ENCODE data around the gene MSLN.
"Not testable (repeated sequence)": the region's sequence is repeated elsewhere in the genome, so short reads cannot be mapped to it uniquely, and the experiment has no call there.

Gene MSLN

GRCh38 chr16:770411-770810 is 9.9 kb downstream of the MSLN start:
- no peak for TF ChIP-seq TAF1 (IDR thresholded peaks at IDR 0.05; ENCODE audit: borderline replicate concordance, low read depth, low read length)
- no peak for TF ChIP-seq POLR2A (IDR thresholded peaks at IDR 0.05; ENCODE audit: low read depth, low read length)
- no peak for TF ChIP-seq POLR2AphosphoS5 (IDR thresholded peaks at IDR 0.05; ENCODE audit: low read depth, low read length)
- FAIRE-seq = no peak
- no peak for DNase-seq (ENCODE audit: insufficient read length)

- FAIRE-seq = no peak
- TF ChIP-seq TAF1 (IDR thresholded peaks at IDR 0.05; ENCODE audit: borderline replicate concordance, low read depth, low read length) (no peak), POLR2AphosphoS5 (IDR thresholded peaks at IDR 0.05; ENCODE audit: low read depth, low read length) (no peak), POLR2A (IDR thresholded peaks at IDR 0.05; ENCODE audit: low read depth, low read length) (no peak)
- no peak for DNase-seq (ENCODE audit: insufficient read length)
Measured at GRCh38 chr16:772959-773358, 12.4 kb downstream of the MSLN start.

GRCh38 chr16:774086-775001 is 13.8 kb downstream of the MSLN start:
- DNase-seq (ENCODE audit: insufficient read length) (no peak), FAIRE-seq (no peak)
- TF ChIP-seq POLR2A (IDR thresholded peaks at IDR 0.05; ENCODE audit: low read depth, low read length) (no peak), TAF1 (IDR thresholded peaks at IDR 0.05; ENCODE audit: borderline replicate concordance, low read depth, low read length) (no peak), POLR2AphosphoS5 (IDR thresholded peaks at IDR 0.05; ENCODE audit: low read depth, low read length) (no peak)

- no peak for TF ChIP-seq TAF1 (IDR thresholded peaks at IDR 0.05; ENCODE audit: borderline replicate concordance, low read depth, low read length)
- FAIRE-seq (no peak), DNase-seq (ENCODE audit: insufficient read length) (no peak)
Measured at GRCh38 chr16:775236-775796, 14.8 kb downstream of the MSLN start.

GRCh38 chr16:776298-776697 is 15.8 kb downstream of the MSLN start:
- FAIRE-seq; DNase-seq (ENCODE audit: insufficient read length): not testable (repeated sequence)

- FAIRE-seq = no peak
- TF ChIP-seq TAF1 (IDR thresholded peaks at IDR 0.05; ENCODE audit: borderline replicate concordance, low read depth, low read length) (no peak), POLR2AphosphoS5 (IDR thresholded peaks at IDR 0.05; ENCODE audit: low read depth, low read length) (no peak), POLR2A (IDR thresholded peaks at IDR 0.05; ENCODE audit: low read depth, low read length) (no peak)
- DNase-seq (ENCODE audit: insufficient read length) = no peak
Measured at GRCh38 chr16:776824-777223, 16.3 kb downstream of the MSLN start.

GRCh38 chr16:777826-778225 is 17.3 kb downstream of the MSLN start:
- TF ChIP-seq TAF1 (IDR thresholded peaks at IDR 0.05; ENCODE audit: borderline replicate concordance, low read depth, low read length) (no peak), POLR2AphosphoS5 (IDR thresholded peaks at IDR 0.05; ENCODE audit: low read depth, low read length) (no peak), POLR2A (IDR thresholded peaks at IDR 0.05; ENCODE audit: low read depth, low read length) (no peak)
- FAIRE-seq (no peak), DNase-seq (ENCODE audit: insufficient read length) (no peak)

- no peak for DNase-seq (ENCODE audit: insufficient read length)
- no peak for FAIRE-seq
- TF ChIP-seq TAF1 (IDR thresholded peaks at IDR 0.05; ENCODE audit: borderline replicate concordance, low read depth, low read length) (no peak), POLR2A (IDR thresholded peaks at IDR 0.05; ENCODE audit: low read depth, low read length) (no peak), POLR2AphosphoS5 (IDR thresholded peaks at IDR 0.05; ENCODE audit: low read depth, low read length) (no peak)
Measured at GRCh38 chr16:778447-778846, 17.9 kb downstream of the MSLN start.

GRCh38 chr16:778909-779527 is 18.5 kb downstream of the MSLN start:
- TF ChIP-seq TAF1 (IDR thresholded peaks at IDR 0.05; ENCODE audit: borderline replicate concordance, low read depth, low read length) = no peak
- no peak for TF ChIP-seq POLR2A (IDR thresholded peaks at IDR 0.05; ENCODE audit: low read depth, low read length)
- no peak for TF ChIP-seq POLR2AphosphoS5 (IDR thresholded peaks at IDR 0.05; ENCODE audit: low read depth, low read length)
- FAIRE-seq (no peak), DNase-seq (ENCODE audit: insufficient read length) (no peak)

- TF ChIP-seq POLR2A (IDR thresholded peaks at IDR 0.05; ENCODE audit: low read depth, low read length) (no peak), POLR2AphosphoS5 (IDR thresholded peaks at IDR 0.05; ENCODE audit: low read depth, low read length) (no peak)
- FAIRE-seq (no peak), DNase-seq (ENCODE audit: insufficient read length) (no peak)
Measured at GRCh38 chr16:779561-779960, 19.0 kb downstream of the MSLN start.

GRCh38 chr16:780296-780695 is 19.8 kb downstream of the MSLN start:
- no peak for DNase-seq (ENCODE audit: insufficient read length)
- TF ChIP-seq TAF1 (IDR thresholded peaks at IDR 0.05; ENCODE audit: borderline replicate concordance, low read depth, low read length) (no peak), POLR2AphosphoS5 (IDR thresholded peaks at IDR 0.05; ENCODE audit: low read depth, low read length) (no peak), POLR2A (IDR thresholded peaks at IDR 0.05; ENCODE audit: low read depth, low read length) (no peak)
- no peak for FAIRE-seq

Data from GM12892 (cell line).